SIG-M5 (cell line): Measurements from ENCODE around the gene MRPL43.

Source experiments
- DNase-seq: peaks from one replicate; lab custom pipeline; 2025; lab: John Stamatoyannopoulos, UW

MRPL43 gene

GRCh38 chr10:100966887-100967286 is 20.4 kb downstream of the MRPL43 start:
- DNase-seq = no peak

- no peak for DNase-seq
Observed at GRCh38 chr10:100965820-100966219, 21.5 kb downstream of the MRPL43 start.

- no peak for DNase-seq
Observed at GRCh38 chr10:100963826-100964225, 23.5 kb downstream of the MRPL43 start.

GRCh38 chr10:100962351-100963080 is 24.8 kb downstream of the MRPL43 start:
- DNase-seq = no peak

- DNase-seq = no peak
Observed at GRCh38 chr10:100960251-100960650, 27.0 kb downstream of the MRPL43 start.

- DNase-seq = no peak
Observed at GRCh38 chr10:100948916-100949315, 38.4 kb downstream of the MRPL43 start.

- no peak for DNase-seq
Observed at GRCh38 chr10:100945754-100946153, 41.5 kb downstream of the MRPL43 start.

- DNase-seq = no peak
Observed at GRCh38 chr10:100943508-100943907, 43.8 kb downstream of the MRPL43 start.

- DNase-seq = no peak
Observed at GRCh38 chr10:100942229-100942628, 45.1 kb downstream of the MRPL43 start.

- DNase-seq = no peak
Observed at GRCh38 chr10:100939763-100940344, 47.4 kb downstream of the MRPL43 start.
